Activated CD4-positive, alpha-beta T cell treated with anti-CD3 and anti-CD28 coated beads, Interleukin-2, amount 10 ng/mL, durations not matched to agents 7 days and 5 days (primary cell): Measurements from ENCODE around the gene BRD4. TPM values are rescaled to one million over a fixed set of nuclear protein-coding genes. Genes with fewer than 3 reads are reported as not detected.

Experiments
- CTCF ChIA-PET: fragments of 350-600 bp; sonication (Branson Sonifier 250); formaldehyde crosslinking; loops from one replicate; lab custom pipeline; 2021; ENCODE audit warnings: antibody characterized with exemption; lab: Charles Lee
- POLR2A ChIA-PET: fragments of 350-600 bp; sonication (Branson Sonifier 250); formaldehyde crosslinking; loops from one replicate; lab custom pipeline; 2021; ENCODE audit warnings: antibody characterized with exemption; lab: Charles Lee
- DNase-seq: peaks from one replicate; pipeline ENCODE4 v3.0.0-alpha.2; 2020
- H3K27ac Mint-ChIP-seq: one replicate; pipeline ENCODE4 v1.8.0; 2021; ENCODE audit warnings: mild to moderate bottlenecking, moderate library complexity, mixed read lengths
- H3K27me3 Mint-ChIP-seq: one replicate; pipeline ENCODE4 v1.8.0; 2021; ENCODE audit warnings: mixed read lengths
- H3K36me3 Mint-ChIP-seq: one replicate; pipeline ENCODE4 v1.8.0; 2021; ENCODE audit warnings: low read depth, mixed read lengths
- H3K4me1 Mint-ChIP-seq: one replicate; pipeline ENCODE4 v1.8.0; 2021; ENCODE audit warnings: mixed read lengths
- H3K4me3 Mint-ChIP-seq: one replicate; pipeline ENCODE4 v1.8.0; 2021; ENCODE audit warnings: mild to moderate bottlenecking, moderate library complexity, mixed read lengths
- H3K9me3 Mint-ChIP-seq: one replicate; pipeline ENCODE4 v1.8.0; 2021; ENCODE audit warnings: mixed read lengths
- total RNA-seq, 2 experiments: library from RNA; stranded (reverse); gene quantifications; one replicate each; pipeline ENCODE4 v1.2.3, GENCODE V29; 2021

BRD4 gene
- total RNA-seq, 2 experiments from 2014 or later = 114 to 115 TPM

GRCh38 chr19:15253513-15253912 lies 78.8 kb downstream of the BRD4 start:
- no peak overlapping the region for H3K4me3 Mint-ChIP-seq
- CTCF ChIA-PET = no interaction called here
- POLR2A ChIA-PET = no interaction called here
- H3K27me3 Mint-ChIP-seq = no peaks in the 10 kb centered on the region
- H3K36me3 Mint-ChIP-seq = peaks cover 37% of the 10 kb centered on the region
- no peak for DNase-seq
- no peak overlapping the region for H3K27ac Mint-ChIP-seq
- no peaks in the 10 kb centered on the region for H3K9me3 Mint-ChIP-seq
- no peaks in the 10 kb centered on the region for H3K4me1 Mint-ChIP-seq

DNA sequence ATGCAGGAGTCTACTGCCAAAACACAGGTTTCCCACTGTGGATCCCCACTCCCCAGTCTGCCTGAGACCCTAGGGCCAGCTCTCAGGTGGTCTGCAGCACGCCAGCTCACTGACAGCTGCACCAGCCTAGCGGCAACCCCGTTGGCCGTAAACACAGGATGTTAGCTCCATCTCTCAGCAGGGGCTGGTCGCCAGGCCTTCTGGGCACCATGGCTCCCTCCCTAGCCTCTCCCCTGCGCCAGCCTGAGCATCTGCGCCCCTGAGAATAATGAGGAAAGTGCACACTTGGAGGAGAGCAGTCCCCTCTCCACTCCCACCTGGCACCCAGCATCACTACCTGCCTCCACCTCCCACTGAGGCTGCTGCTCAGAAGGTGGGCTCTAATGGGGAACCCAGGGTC lies 79.3 kb downstream of the BRD4 start:
- POLR2A ChIA-PET = no interaction called here
- CTCF ChIA-PET = interaction anchor here (2.1 kb wide), 1 partner anchor 26 kb away, joined by 5 read pairs; no protein-coding TSS in a partner anchor
- H3K4me3 Mint-ChIP-seq = no peak overlapping the region
- H3K9me3 Mint-ChIP-seq = no peaks in the 10 kb centered on the region
- no peak for DNase-seq
- H3K4me1 Mint-ChIP-seq = no peaks in the 10 kb centered on the region
- H3K27ac Mint-ChIP-seq = no peak overlapping the region
- H3K27me3 Mint-ChIP-seq = no peaks in the 10 kb centered on the region
- H3K36me3 Mint-ChIP-seq = peaks cover 36% of the 10 kb centered on the region

DNA sequence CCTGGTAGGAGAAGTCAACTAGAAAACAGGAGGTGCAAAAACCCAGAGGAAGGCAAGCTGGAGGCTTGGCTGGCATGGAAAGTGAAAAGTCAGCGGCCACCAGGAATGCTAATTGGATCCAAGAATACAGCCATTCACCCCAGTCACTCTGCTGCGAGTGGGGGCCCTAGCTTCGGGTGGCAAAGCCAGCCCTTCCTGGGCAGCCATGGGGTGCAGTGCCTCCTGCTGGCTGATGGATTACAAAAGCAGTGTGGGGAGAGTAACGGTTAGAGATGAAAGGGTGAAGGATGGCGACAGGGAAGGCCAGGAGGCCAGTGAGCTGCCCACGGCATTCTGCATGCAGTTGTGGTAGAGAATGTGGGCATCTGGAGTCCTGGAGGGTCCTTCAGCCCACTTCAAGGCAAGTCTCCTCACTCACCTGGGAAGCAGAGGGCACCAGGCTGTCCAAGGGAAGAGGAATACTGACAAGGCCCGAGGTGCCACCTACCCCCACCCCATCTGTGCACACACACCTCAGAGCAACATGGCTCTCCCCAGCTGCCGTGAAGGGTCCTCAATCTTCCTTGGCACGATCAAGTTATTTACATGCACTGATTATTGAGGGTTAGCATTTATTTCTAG lies 79.8 kb downstream of the BRD4 start:
- Mint-ChIP-seq H3K27ac (no peak overlapping the region), H3K9me3 (no peaks in the 10 kb centered on the region), H3K36me3 (peaks cover 35% of the 10 kb centered on the region), H3K4me1 (no peaks in the 10 kb centered on the region), H3K4me3 (no peak overlapping the region), H3K27me3 (no peaks in the 10 kb centered on the region)
- ChIA-PET CTCF (interaction anchor here (2.1 kb wide), 1 partner anchor 26 kb away, joined by 5 read pairs; no protein-coding TSS in a partner anchor), POLR2A (no interaction called here)
- no peak for DNase-seq

DNA sequence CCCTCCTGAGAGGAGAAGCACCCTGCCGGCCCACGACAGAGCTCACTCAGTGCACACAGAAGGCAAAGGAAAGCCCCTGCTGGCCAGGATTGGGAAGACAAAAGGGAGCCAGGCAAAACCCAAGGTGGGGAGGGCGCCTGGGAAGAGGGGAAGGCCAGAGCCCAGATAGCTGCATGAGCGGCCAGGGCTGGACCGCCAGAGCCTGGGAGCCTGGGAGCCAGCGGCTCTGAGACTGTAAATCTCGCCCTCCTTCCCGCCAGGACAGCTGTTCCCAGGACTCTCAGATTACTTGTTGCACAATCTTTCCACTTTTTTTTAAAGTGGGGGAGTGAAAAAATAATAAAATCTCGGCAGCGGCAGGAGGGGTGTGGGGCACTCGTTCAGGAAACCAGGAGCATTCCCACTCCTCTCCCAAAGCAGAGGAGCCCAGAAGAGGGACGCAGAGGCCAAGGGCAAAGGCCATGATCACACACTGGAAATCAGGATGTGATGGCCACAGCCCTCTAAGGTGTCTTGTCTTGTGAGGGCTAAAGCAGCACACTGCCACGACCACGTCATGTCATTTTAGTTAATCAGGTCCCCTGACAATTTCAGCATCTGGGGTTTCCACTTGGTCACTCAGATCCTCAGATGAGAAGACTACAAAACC lies 80.5 kb downstream of the BRD4 start:
- H3K27ac Mint-ChIP-seq = no peak overlapping the region
- no peak for DNase-seq
- H3K27me3 Mint-ChIP-seq = no peaks in the 10 kb centered on the region
- no peak overlapping the region for H3K4me3 Mint-ChIP-seq
- ChIA-PET POLR2A (no interaction called here), CTCF (interaction anchor here (0.6 to 2.1 kb wide), 2 partner anchors 25 to 103 kb away, joined by 3 to 5 read pairs; no protein-coding TSS in a partner anchor)
- no peaks in the 10 kb centered on the region for H3K4me1 Mint-ChIP-seq
- H3K36me3 Mint-ChIP-seq = peaks cover 33% of the 10 kb centered on the region
- H3K9me3 Mint-ChIP-seq = no peaks in the 10 kb centered on the region

GRCh38 chr19:15251010-15251748 lies 81.2 kb downstream of the BRD4 start:
- DNase-seq = no peak
- Mint-ChIP-seq H3K4me3 (no peak overlapping the region), H3K4me1 (no peaks in the 10 kb centered on the region), H3K27ac (no peak overlapping the region), H3K27me3 (no peaks in the 10 kb centered on the region), H3K9me3 (no peaks in the 10 kb centered on the region), H3K36me3 (peaks cover 32% of the 10 kb centered on the region)
- POLR2A ChIA-PET = no interaction called here
- CTCF ChIA-PET = interaction anchor here (0.6 to 2.1 kb wide), 3 partner anchors 24 to 104 kb away, joined by 3 to 5 read pairs (median 4); no protein-coding TSS in a partner anchor

DNA sequence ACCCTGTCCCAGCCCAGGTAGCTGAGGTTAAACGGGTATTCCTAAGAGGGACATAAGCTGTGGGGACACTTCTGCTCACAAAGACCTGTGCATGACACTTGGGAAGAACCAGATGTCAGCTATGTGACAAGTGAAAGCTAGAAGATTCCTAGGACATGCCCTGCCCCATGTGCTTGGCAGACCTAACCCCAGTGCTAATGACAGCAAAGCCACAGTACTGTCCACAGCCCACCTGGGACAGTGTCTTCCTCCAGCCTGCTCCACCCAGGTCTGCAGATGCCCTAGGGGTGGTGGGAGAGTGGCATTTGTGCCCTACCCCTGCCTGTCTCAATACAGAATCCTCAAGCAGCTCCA lies 81.7 kb downstream of the BRD4 start:
- DNase-seq = no peak
- ChIA-PET CTCF (interaction anchor here (0.7 to 1.2 kb wide), 2 partner anchors 30 to 32 kb away, joined by 3 to 4 read pairs; no protein-coding TSS in a partner anchor), POLR2A (no interaction called here)
- no peaks in the 10 kb centered on the region for H3K4me1 Mint-ChIP-seq
- no peak overlapping the region for H3K27ac Mint-ChIP-seq
- H3K36me3 Mint-ChIP-seq = peaks cover 31% of the 10 kb centered on the region
- no peaks in the 10 kb centered on the region for H3K27me3 Mint-ChIP-seq
- H3K4me3 Mint-ChIP-seq = no peak overlapping the region
- no peaks in the 10 kb centered on the region for H3K9me3 Mint-ChIP-seq

DNA sequence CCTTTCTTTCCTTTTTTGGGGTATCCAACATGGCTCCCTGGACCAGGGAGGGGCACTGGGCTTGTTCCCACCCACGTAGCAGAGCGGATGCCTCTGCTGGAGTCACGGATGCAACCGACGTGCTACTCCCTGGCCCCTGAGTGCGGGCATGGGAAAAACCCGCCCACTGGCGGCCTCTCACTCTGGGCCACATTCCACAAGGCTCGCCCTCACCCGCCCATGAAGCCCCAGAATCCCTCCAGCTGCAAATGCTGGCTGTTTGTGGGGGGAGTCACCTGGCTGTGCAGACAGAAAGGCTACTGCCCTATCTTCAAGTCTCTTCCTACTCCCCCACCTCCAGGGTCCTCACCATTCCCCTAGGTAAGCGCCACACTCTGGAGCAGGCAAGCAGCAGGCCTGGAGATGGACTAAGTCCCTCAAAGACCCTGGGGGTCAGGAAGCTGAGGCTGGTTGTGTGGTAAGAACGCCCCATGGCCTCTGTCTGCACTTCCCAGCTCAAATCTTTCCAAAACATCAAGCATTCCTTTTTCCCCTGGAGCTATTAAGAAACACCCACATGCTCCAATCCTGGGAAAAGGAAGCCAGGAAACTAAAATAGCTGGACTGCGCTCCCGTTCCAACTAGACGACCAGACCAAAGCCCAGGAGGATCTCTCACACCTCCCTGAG lies 82.2 kb downstream of the BRD4 start:
- peaks cover 27% of the 10 kb centered on the region for H3K36me3 Mint-ChIP-seq
- no peaks in the 10 kb centered on the region for H3K27me3 Mint-ChIP-seq
- H3K9me3 Mint-ChIP-seq = no peaks in the 10 kb centered on the region
- ChIA-PET CTCF (interaction anchor here (0.7 to 1.2 kb wide), 3 partner anchors 22 to 33 kb away, joined by 3 to 4 read pairs (median 3); no protein-coding TSS in a partner anchor), POLR2A (no interaction called here)
- no peaks in the 10 kb centered on the region for H3K4me1 Mint-ChIP-seq
- no peak overlapping the region for H3K4me3 Mint-ChIP-seq
- no peak for DNase-seq
- H3K27ac Mint-ChIP-seq = no peak overlapping the region

GRCh38 chr19:15249528-15249874 lies 82.8 kb downstream of the BRD4 start:
- ChIA-PET POLR2A (no interaction called here), CTCF (interaction anchor here (1.1 kb wide), 2 partner anchors 21 to 306 kb away, joined by 3 read pairs; no protein-coding TSS in a partner anchor)
- Mint-ChIP-seq H3K27me3 (no peaks in the 10 kb centered on the region), H3K4me1 (no peaks in the 10 kb centered on the region), H3K27ac (no peak overlapping the region), H3K4me3 (no peak overlapping the region), H3K9me3 (no peaks in the 10 kb centered on the region), H3K36me3 (peaks cover 24% of the 10 kb centered on the region)
- DNase-seq = no peak

- CTCF ChIA-PET = interaction anchor here (1.1 kb wide), 2 partner anchors 21 to 307 kb away, joined by 3 read pairs; no protein-coding TSS in a partner anchor
- no peaks in the 10 kb centered on the region for H3K4me1 Mint-ChIP-seq
- POLR2A ChIA-PET = no interaction called here
These were observed 83.5 kb downstream of the BRD4 start for GRCh38 chr19:15248648-15249527.

DNA sequence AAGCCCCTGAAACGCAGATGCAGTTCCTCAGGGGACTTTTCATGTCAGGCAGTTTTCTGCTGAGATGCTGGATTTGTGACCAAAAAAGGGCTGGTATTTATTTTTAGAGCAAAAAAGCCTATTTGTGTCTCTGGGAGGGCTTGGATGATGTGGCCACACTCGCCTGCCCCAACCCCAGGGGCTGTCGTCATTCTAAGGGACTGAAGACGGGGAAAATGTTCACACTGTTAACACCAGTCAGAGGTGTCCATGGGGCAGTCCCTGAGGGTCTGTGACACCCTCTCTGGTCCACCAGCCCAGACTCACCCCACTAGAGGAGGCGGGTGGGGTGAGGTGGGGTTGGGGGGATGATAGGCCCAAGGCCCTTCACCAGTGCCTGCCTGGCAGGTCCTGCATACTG lies 84.2 kb downstream of the BRD4 start:
- Mint-ChIP-seq H3K36me3 (peaks cover 21% of the 10 kb centered on the region), H3K9me3 (no peaks in the 10 kb centered on the region), H3K4me3 (no peak overlapping the region), H3K27ac (no peak overlapping the region), H3K27me3 (no peaks in the 10 kb centered on the region), H3K4me1 (no peaks in the 10 kb centered on the region)
- CTCF ChIA-PET = no interaction called here
- no peak for DNase-seq
- POLR2A ChIA-PET = no interaction called here

More at GRCh38 chr19:15248648-15249527, 83.5 kb downstream of the BRD4 start:
- Mint-ChIP-seq H3K27ac (no peak overlapping the region), H3K27me3 (no peaks in the 10 kb centered on the region), H3K9me3 (no peaks in the 10 kb centered on the region), H3K4me3 (no peak overlapping the region), H3K36me3 (peaks cover 21% of the 10 kb centered on the region)
- DNase-seq = no peak

DNA sequence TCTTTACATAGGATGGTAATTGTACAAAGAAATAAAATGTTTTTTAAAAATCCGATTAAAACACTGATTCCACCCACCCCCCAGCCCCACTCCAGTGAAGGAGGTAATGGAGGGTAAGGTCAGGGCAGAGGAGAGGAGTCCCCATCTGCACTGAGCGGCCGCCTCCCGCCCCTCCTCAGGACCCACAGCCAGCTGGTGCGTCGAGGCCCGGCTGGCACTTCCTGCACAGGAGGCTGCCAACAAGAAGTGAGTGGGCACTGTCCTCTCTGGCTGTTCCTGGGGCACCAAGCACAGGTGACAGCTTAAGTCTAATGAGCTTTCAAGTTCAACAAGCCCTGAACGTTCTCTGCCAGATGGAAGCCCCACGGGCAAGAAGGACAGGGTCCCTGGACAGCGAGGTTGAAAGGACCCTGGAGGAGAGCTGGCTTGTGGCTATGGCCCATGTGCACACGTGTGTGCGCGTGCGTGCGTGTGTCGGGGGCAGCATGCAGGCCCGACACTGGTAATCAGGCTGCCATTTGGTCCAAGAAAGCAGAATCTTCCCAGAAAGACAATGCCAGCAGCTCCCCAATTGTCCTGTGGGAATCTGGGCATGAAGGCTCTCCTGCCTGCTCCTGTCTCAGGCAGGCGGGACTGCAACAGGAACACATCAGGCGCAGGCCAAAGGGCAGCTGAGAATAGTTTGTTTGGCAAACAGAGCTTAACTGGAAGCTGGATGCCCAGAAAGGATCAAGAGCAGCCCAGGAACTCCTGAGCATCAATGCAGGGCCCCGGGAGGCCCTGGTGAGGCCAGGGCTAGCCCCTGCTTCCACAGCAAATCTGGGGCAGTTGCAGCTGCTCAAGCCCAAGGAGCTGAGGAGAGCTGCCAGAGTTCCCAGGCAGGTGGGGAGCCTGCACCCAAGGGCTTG lies 85.0 kb downstream of the BRD4 start:
- no peak overlapping the region for H3K27ac Mint-ChIP-seq
- DNase-seq = no peak
- H3K27me3 Mint-ChIP-seq = no peaks in the 10 kb centered on the region
- no peaks in the 10 kb centered on the region for H3K9me3 Mint-ChIP-seq
- ChIA-PET CTCF (no interaction called here), POLR2A (no interaction called here)
- H3K4me3 Mint-ChIP-seq = no peak overlapping the region
- H3K36me3 Mint-ChIP-seq = peaks cover 21% of the 10 kb centered on the region
- no peaks in the 10 kb centered on the region for H3K4me1 Mint-ChIP-seq
